Stimulated activated memory B cell treated with anti-CD40 and anti-IgM and Interleukin-4, amounts not matched to agents 10 μg/mL and 1 μg/mL and 100 μg/mL, for 72 hours (primary cell): ENCODE measurements around the gene ABCB11.
"Not testable (repeated sequence)": the region's sequence is repeated elsewhere in the genome, so short reads cannot be mapped to it uniquely, and the experiment has no call there.

Experiments
- ATAC-seq: fragments of 150-1000 bp; cut with Tn5 transposase; 2 replicates; pipeline ENCODE4 v1.10.0; 2021
- H3K27ac Mint-ChIP-seq: one replicate; pipeline ENCODE4 v1.8.0; 2022; ENCODE audit warnings: mild to moderate bottlenecking, mixed read lengths
- H3K27me3 Mint-ChIP-seq: one replicate; pipeline ENCODE4 v1.8.0; 2022; ENCODE audit warnings: mixed read lengths
- H3K36me3 Mint-ChIP-seq: one replicate; pipeline ENCODE4 v1.8.0; 2022; ENCODE audit warnings: mixed read lengths
- H3K4me1 Mint-ChIP-seq: one replicate; pipeline ENCODE4 v1.8.0; 2022; ENCODE audit warnings: mixed read lengths
- H3K4me3 Mint-ChIP-seq: one replicate; pipeline ENCODE4 v1.8.0; 2022; ENCODE audit warnings: mild to moderate bottlenecking, moderate library complexity, mixed read lengths
- H3K9me3 Mint-ChIP-seq: one replicate; pipeline ENCODE4 v1.8.0; 2022; ENCODE audit warnings: mixed read lengths

The ABCB11 gene

GRCh38 chr2:168948621-168949212 is 82.4 kb downstream of the ABCB11 start:
- no peak for ATAC-seq
- H3K36me3 Mint-ChIP-seq, result no peaks in the 10 kb centered on the region
- H3K4me3 Mint-ChIP-seq, result no peak overlapping the region
- H3K4me1 Mint-ChIP-seq, result no peaks in the 10 kb centered on the region
- no peak overlapping the region for H3K27ac Mint-ChIP-seq
- peaks cover 10% of the 10 kb centered on the region for H3K9me3 Mint-ChIP-seq
- peaks cover 10% of the 10 kb centered on the region for H3K27me3 Mint-ChIP-seq

DNA sequence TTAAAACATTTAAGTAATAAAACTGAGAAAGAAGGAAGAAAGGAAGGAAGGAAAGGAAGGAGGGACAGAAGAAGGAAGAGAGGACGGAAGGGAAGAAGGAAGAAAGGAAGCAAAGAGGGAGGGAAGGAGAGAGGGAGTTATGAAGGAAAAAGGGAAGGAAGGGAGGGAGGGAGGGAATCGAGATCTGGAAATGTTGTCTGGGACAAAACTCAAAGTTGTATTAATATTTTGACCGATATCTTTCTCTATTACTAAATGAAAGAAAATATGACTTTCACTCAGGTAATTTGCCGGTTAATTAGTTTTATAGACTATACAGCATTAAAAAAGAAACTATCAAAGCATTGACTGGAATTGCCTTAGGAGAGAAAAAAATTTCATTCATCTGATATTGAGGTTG is 85.6 kb downstream of the ABCB11 start:
- H3K27me3 Mint-ChIP-seq, result peaks cover 9% of the 10 kb centered on the region
- no peaks in the 10 kb centered on the region for H3K4me1 Mint-ChIP-seq
- no peaks in the 10 kb centered on the region for H3K36me3 Mint-ChIP-seq
- no peak for ATAC-seq
- no peak overlapping the region for H3K4me3 Mint-ChIP-seq
- no peak overlapping the region for H3K27ac Mint-ChIP-seq
- no peaks in the 10 kb centered on the region for H3K9me3 Mint-ChIP-seq

GRCh38 chr2:168944065-168944464 is 87.1 kb downstream of the ABCB11 start:
- no peaks in the 10 kb centered on the region for H3K9me3 Mint-ChIP-seq
- H3K27me3 Mint-ChIP-seq, result peaks cover 9% of the 10 kb centered on the region
- no peaks in the 10 kb centered on the region for H3K36me3 Mint-ChIP-seq
- H3K27ac Mint-ChIP-seq, result no peak overlapping the region
- peak; percentile 48 for ATAC-seq
- H3K4me1 Mint-ChIP-seq, result no peaks in the 10 kb centered on the region
- H3K4me3 Mint-ChIP-seq, result no peak overlapping the region

DNA sequence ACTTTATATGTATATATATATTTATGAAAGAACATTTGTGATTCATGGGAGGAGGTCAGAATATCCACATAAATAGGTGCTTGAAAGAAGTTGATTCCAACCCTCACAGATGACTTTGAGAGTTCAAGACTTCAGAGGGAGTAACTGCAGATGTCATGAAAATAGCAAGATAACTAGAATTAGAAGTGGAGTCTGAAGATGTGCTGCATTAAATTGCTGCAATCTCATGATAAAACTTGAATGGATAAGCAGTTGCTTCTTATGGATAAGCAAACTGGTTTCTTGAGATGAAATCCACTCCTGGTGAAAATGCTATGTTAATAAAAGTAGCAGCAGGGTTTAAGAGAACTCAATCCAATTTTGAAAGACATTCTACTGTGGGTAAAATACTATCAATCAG is 89.8 kb downstream of the ABCB11 start:
- H3K4me3 Mint-ChIP-seq, result no peak overlapping the region
- peaks cover 9% of the 10 kb centered on the region for H3K27me3 Mint-ChIP-seq
- no peaks in the 10 kb centered on the region for H3K4me1 Mint-ChIP-seq
- no peaks in the 10 kb centered on the region for H3K9me3 Mint-ChIP-seq
- no peak for ATAC-seq
- no peaks in the 10 kb centered on the region for H3K36me3 Mint-ChIP-seq
- H3K27ac Mint-ChIP-seq, result no peak overlapping the region

- ATAC-seq, result no peak
- Mint-ChIP-seq H3K36me3 (no peaks in the 10 kb centered on the region), H3K4me1 (no peaks in the 10 kb centered on the region), H3K4me3 (no peak overlapping the region), H3K9me3 (no peaks in the 10 kb centered on the region), H3K27ac (no peak overlapping the region), H3K27me3 (peaks cover under 1% of the 10 kb centered on the region)
Observed at GRCh38 chr2:168939918-168940317, 91.2 kb downstream of the ABCB11 start.

- ATAC-seq, result no peak
- H3K36me3 Mint-ChIP-seq, result no peaks in the 10 kb centered on the region
- H3K27ac Mint-ChIP-seq, result no peak overlapping the region
- H3K9me3 Mint-ChIP-seq, result no peaks in the 10 kb centered on the region
- no peak overlapping the region for H3K4me3 Mint-ChIP-seq
- H3K27me3 Mint-ChIP-seq, result no peaks in the 10 kb centered on the region
- no peaks in the 10 kb centered on the region for H3K4me1 Mint-ChIP-seq
Observed at GRCh38 chr2:168939061-168939460, 92.1 kb downstream of the ABCB11 start.

DNA sequence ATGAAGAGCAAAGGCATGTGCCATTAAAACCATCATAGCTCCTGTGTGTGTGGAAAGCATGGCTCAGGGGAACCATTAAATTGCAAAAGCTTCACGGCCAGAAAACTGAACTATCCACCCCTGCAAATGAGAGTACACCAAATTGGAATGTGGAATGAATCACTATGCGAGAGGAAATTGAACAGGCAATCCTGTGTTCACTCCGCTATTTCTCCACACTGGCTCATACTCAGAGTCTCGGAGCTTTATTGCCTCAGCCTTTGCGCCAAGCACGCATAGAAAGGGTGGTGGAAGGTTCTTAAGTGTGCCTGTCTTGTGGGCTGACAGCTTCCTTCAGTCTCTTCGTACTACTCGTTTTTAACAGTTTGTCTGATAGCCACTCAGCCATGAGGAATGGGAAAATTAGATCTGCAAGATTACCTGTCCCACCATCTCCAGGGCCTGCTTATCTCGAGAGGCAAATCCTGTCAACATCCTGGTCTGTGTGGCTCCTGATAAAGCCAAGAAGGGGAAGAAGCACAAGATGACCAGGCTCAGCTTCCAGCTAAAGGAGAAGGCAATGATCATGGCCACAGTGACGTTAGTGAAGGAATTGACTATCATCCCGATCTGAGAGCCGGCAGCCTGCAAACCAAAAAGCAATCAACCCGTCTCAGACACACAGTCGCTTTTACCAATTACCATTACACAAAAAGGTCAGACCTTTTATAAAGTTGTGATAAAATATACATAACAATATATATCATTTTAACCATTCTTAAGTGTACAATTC is 95.1 kb downstream of the ABCB11 start:
- no peaks in the 10 kb centered on the region for H3K36me3 Mint-ChIP-seq
- H3K27me3 Mint-ChIP-seq, result peaks cover 8% of the 10 kb centered on the region
- H3K27ac Mint-ChIP-seq, result no peak overlapping the region
- ATAC-seq, result no peak
- peaks cover 3% of the 10 kb centered on the region for H3K9me3 Mint-ChIP-seq
- H3K4me1 Mint-ChIP-seq, result no peaks in the 10 kb centered on the region
- no peak overlapping the region for H3K4me3 Mint-ChIP-seq

- ATAC-seq, result no peak
- no peaks in the 10 kb centered on the region for H3K36me3 Mint-ChIP-seq
- peaks cover 3% of the 10 kb centered on the region for H3K9me3 Mint-ChIP-seq
- no peak overlapping the region for H3K27ac Mint-ChIP-seq
- no peaks in the 10 kb centered on the region for H3K4me1 Mint-ChIP-seq
- no peak overlapping the region for H3K4me3 Mint-ChIP-seq
- H3K27me3 Mint-ChIP-seq, result peaks cover 8% of the 10 kb centered on the region
Observed at GRCh38 chr2:168934826-168935225, 96.3 kb downstream of the ABCB11 start.

- ATAC-seq, H3K36me3 Mint-ChIP-seq, H3K27ac Mint-ChIP-seq, H3K27me3 Mint-ChIP-seq, H3K4me3 Mint-ChIP-seq, H3K9me3 Mint-ChIP-seq: not testable (repeated sequence)
- peaks cover 10% of the 10 kb centered on the region for H3K4me1 Mint-ChIP-seq
Observed at GRCh38 chr2:168932174-168932573, 99.0 kb downstream of the ABCB11 start.

DNA sequence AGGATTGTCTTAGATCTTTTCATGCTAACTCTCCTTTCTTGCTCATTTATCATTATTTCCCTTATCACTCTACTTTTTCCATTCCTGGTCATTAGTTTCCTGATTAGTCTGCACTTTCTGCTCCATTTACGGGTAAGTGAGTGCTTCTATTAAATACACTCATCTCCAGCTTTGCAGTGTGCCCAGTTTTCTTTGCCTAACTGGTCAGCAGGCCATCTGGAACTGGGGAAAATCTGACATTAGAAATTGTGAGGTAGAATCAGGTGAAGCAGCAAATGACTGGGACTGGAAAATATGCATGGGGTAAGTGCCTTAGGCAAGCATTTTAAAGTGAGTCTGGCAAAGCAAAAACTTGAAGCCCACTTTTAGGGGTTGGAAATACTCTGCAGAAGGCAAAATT is 100.9 kb downstream of the ABCB11 start:
- ATAC-seq, result no peak
- peaks cover 10% of the 10 kb centered on the region for H3K4me1 Mint-ChIP-seq
- H3K27me3 Mint-ChIP-seq, result peaks cover 8% of the 10 kb centered on the region
- H3K27ac Mint-ChIP-seq, result no peak overlapping the region
- no peaks in the 10 kb centered on the region for H3K36me3 Mint-ChIP-seq
- H3K4me3 Mint-ChIP-seq, result no peak overlapping the region
- peaks cover 3% of the 10 kb centered on the region for H3K9me3 Mint-ChIP-seq

DNA sequence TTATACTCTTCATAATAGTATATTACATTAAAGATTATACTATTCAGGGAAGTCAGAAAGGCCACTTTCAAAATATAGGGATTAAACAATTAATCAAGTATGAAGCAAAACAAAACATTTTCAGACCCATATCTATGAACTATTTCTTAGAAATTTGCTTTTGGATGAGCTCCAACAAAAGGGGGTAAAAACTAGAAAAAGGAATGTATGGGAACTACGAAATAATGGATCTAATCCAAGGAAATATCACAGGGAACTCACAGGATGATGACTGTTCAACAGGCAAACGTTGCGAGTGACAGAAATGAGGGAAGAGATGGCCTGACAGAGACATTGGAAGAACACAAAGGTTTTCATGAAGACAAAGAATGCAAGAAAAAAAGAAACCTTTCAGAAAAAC is 102.1 kb downstream of the ABCB11 start:
- H3K4me3 Mint-ChIP-seq, result no peak overlapping the region
- peaks cover 3% of the 10 kb centered on the region for H3K9me3 Mint-ChIP-seq
- ATAC-seq, result no peak
- peaks cover 8% of the 10 kb centered on the region for H3K27me3 Mint-ChIP-seq
- H3K36me3 Mint-ChIP-seq, result no peaks in the 10 kb centered on the region
- H3K4me1 Mint-ChIP-seq, result peaks cover 10% of the 10 kb centered on the region
- no peak overlapping the region for H3K27ac Mint-ChIP-seq

- Mint-ChIP-seq H3K4me1 (peaks cover 10% of the 10 kb centered on the region), H3K36me3 (no peaks in the 10 kb centered on the region), H3K4me3 (no peak overlapping the region), H3K27me3 (peaks cover 8% of the 10 kb centered on the region), H3K27ac (no peak overlapping the region), H3K9me3 (peaks cover 3% of the 10 kb centered on the region)
- ATAC-seq, result no peak
Observed at GRCh38 chr2:168928113-168928831, 102.9 kb downstream of the ABCB11 start.

DNA sequence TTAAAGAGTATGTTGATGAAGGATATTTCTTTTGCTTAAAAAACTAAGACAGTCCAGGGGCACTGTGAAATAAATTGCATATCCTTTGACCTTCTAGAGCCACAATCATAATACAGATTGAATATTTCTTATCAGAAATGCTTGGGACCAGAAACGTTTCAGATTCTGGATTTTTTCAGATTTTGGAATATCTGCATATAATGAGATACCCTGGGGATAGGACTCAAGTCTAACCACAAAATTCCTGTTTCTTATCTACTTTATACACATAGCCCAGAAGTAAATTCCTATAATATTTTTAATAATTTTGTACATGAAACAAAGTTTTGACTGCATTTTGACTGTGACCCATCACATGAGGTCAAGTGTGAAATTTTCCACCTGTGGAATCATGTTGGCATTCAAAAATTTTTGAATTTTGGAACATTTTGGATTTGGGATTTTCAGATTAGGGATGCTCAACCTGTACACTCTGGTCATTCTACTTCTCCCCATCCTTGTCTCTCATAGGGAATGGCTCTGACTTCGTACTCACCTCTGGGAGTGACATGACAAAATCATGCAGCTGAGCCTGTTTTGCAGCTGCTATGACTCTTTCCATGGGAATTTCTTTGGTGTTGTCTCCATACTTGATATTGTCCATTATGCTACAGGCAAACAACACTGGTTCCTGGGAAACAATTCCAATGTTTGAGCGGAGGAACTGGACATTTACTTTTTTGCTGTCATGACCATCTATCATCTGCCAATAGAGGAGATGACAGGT is 104.3 kb downstream of the ABCB11 start:
- H3K27me3 Mint-ChIP-seq, result peaks cover 12% of the 10 kb centered on the region

GRCh38 chr2:168920504-168921157 is 110.5 kb downstream of the ABCB11 start:
- ATAC-seq, result no peak
- Mint-ChIP-seq H3K27me3 (peaks cover 31% of the 10 kb centered on the region), H3K4me1 (no peaks in the 10 kb centered on the region), H3K27ac (no peak overlapping the region), H3K9me3 (no peaks in the 10 kb centered on the region), H3K4me3 (no peak overlapping the region), H3K36me3 (no peaks in the 10 kb centered on the region)

More for the DNA sequence above, 104.3 kb downstream of the ABCB11 start:
- Mint-ChIP-seq H3K27ac (no peak overlapping the region), H3K36me3 (no peaks in the 10 kb centered on the region), H3K4me1 (peaks cover 10% of the 10 kb centered on the region), H3K9me3 (no peaks in the 10 kb centered on the region), H3K4me3 (no peak overlapping the region)
- ATAC-seq, result no peak

DNA sequence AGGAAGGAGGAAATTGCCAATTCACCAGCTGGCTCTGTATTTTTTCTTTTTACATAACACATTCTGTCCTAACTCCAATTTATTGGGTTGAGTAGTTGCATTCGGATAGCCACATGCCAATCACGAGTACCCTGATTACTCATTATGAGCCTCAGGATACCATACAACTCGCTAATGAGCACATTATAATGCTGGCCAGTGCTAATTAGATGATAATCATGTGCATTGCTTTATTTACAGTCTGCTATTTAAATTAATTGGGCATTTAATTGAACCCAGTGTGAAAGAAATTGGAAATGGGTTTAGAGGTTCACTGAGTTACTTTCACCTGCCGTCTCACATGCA is 114.8 kb downstream of the ABCB11 start:
- no peak for ATAC-seq
- Mint-ChIP-seq H3K27ac (no peak overlapping the region), H3K36me3 (no peaks in the 10 kb centered on the region), H3K27me3 (peaks cover 39% of the 10 kb centered on the region), H3K9me3 (no peaks in the 10 kb centered on the region), H3K4me3 (no peak overlapping the region), H3K4me1 (peaks cover 5% of the 10 kb centered on the region)
